ENCODE results near the gene LSM10. TPM values are rescaled to one million over a fixed set of nuclear protein-coding genes. Genes with fewer than 3 reads are reported as not detected.

LSM10 gene
- total RNA-seq, 1 experiment from 2014 or later, result 13.8 TPM

- DNase-seq (ENCODE audit: low spot score), result no peak
These were observed 10.8 kb upstream of the LSM10 start for GRCh38 chr1:36408479-36408878.

DNA sequence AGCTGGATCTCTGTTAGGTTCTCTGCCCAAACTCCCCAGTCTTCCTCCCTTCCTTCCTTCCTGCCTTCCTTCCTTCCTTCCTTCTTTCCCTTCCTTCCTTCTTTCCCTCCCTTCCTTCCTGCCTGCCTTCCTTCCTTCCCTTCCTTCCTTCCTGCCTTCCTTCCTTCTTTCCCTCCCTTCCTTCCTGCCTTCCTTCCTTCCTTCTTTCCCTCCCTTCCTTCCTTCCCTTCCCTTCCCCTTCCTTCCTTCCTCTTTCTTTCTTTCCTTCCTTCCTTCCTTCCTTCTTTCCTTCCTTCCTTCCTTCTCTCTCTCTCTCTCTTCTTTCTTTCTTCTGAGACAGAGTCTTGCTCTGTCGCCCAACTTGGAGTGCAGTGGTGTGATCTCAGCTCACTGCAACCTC, 8.7 kb upstream of the LSM10 start:
- no peak for DNase-seq (ENCODE audit: low spot score)

- no peak for DNase-seq (ENCODE audit: low spot score)
These were observed 4.8 kb upstream of the LSM10 start for GRCh38 chr1:36402504-36402890.

GRCh38 chr1:36401602-36402503, 4.1 kb upstream of the LSM10 start:
- DNase-seq (ENCODE audit: low spot score), result no peak

DNA sequence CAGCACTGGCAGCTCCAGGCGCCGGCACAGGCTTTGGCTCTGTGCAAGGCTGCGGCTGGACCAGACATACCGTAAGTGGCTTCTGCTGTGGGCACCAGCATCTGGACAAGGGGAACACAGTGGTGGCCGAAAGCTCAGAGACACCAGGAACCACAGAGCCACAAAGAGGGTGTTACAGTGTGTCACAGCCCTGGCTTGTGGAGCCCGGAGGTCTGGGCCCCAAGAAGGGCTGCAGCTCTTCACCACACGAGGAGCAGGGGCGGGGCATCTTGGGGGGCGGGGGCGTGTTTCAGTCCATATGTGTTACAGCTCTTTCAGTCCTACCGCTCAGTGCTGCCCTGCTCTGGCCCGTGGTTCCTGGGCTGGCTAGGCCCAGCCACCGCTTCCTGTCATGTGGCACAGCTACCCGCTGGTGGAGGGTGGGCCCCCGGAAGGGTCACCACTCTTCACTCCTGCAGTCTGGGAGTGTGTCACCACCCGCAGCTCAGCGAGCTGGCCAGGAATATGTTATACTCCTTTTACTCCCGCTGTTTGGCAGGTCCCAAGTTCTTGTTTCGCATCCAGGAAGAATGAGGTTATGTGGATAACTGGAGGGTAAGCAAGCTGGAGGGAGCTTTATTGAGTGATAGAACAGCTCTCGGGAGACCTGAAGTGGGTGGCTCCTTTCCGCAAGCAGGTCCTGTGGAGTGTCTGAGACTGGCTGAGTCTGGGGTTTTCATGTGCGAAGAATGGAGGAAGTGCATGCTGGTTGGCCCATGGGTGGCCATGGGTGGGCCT, 3.3 kb upstream of the LSM10 start:
- DNase-seq (ENCODE audit: low spot score), result peak; percentile 90

DNA sequence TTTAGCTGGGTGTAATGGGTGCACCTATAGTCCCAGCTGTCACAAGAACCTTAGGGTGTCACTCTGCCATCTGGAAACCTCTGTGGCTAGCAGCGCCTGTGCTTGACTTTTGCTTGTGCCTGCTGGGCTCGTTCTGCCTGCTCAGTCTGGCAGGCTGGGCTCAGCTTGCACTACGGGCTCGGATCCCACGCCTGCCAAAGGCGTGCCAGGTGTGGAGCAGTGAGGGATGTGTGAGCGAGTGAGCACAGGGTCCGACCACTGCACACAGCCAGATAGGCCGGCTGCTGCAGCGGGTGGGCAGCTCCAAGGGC, 2.8 kb upstream of the LSM10 start:
- DNase-seq (ENCODE audit: low spot score), result no peak

DNA sequence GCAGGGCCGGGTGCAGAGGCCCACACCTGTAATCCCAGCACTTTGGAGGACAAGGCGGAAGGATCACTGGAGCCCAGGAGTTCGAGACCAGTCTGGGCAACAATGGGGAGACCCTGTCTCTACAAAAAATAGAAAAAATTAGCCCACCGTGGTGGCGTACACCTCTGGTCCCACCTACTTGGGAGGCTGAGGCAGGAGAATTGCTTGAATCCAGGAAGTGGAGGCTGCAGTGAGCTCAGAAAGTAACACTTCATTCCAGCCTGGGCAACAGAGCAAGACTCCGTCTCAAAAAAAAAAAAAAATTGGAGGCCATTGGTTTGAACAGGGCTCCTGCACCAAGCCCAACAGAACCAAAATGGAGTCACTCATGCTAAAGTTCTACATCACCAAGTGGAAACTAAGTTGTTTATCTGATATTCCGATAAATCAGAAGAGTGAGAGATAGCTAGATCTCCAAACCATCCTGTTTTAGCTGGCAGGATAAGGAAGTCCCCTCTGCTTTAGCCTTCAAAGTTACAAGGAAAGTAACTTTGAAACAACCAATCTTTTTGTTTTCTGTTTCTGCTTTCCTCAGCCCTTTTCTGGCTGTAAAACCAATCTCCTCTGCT, 766 bp upstream of the LSM10 start:
- DNase-seq (ENCODE audit: low spot score), result no peak

DNA sequence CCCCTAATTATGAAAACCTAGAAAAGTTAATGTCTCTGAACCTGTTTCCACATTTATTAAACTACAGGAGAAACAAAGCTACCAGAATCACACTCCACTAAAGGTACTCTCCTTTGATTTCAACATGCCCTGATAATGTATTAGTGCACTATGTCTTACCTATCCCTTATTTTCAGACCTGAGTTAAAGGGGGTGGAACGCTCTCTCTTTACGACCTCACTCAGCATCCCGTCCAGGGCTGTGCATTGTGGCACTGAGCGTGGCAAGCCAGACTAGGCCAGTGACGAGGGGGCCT, 678 bp downstream of the LSM10 start:
- DNase-seq (ENCODE audit: low spot score), result no peak

GRCh38 chr1:36396359-36396758, 1.3 kb downstream of the LSM10 start:
- no peak for DNase-seq (ENCODE audit: low spot score)

- DNase-seq (ENCODE audit: low spot score), result no peak
These were observed 4.0 kb downstream of the LSM10 start for GRCh38 chr1:36393686-36394085.

DNA sequence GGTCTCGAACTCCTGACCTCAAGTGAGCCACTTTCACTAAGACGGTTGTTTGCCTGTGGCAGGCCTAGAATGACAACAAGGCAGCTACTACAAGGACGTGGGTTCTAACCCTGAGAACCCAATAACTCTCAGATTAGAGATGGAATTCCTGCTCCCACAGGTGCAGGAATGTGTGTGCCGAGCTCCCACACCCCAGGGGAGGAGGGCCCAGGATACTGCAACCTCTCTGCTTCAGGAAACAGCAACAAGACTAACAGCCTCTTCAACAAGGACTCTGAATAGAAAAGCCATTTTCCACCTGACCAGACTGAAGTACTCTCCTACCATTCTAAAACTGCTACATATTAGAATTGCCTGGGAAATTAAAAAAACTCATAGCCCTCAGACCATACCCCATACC, 4.9 kb downstream of the LSM10 start:
- DNase-seq (ENCODE audit: low spot score), result no peak

- DNase-seq (ENCODE audit: low spot score), result no peak
These were observed 6.4 kb downstream of the LSM10 start for GRCh38 chr1:36391271-36391670.

- DNase-seq (ENCODE audit: low spot score), result no peak
These were observed 7.3 kb downstream of the LSM10 start for GRCh38 chr1:36390411-36390810.

GRCh38 chr1:36389999-36390398, 7.7 kb downstream of the LSM10 start:
- DNase-seq (ENCODE audit: low spot score), result no peak

DNA sequence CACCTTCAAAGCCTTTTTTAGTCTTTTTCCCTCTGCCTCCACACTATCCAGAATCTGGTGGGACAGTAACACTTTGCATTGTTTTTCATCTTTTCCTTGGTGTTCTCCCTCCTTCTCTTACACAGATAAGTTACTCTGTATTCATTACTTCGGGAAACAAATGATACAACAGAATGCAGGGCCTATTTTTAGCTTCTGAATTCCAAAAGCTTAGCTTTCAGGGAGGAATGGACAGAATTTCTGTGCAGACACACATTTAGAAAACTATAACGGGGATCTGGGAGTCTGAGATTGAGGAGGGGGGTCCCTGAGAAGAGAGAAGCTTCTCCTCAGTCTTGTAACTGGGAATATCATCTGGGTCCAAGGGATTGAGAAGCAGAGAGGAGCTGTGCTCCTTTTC, 8.4 kb downstream of the LSM10 start:
- no peak for DNase-seq (ENCODE audit: low spot score)

GRCh38 chr1:36387141-36387949, 10.4 kb downstream of the LSM10 start:
- DNase-seq (ENCODE audit: low spot score), result no peak

DNA sequence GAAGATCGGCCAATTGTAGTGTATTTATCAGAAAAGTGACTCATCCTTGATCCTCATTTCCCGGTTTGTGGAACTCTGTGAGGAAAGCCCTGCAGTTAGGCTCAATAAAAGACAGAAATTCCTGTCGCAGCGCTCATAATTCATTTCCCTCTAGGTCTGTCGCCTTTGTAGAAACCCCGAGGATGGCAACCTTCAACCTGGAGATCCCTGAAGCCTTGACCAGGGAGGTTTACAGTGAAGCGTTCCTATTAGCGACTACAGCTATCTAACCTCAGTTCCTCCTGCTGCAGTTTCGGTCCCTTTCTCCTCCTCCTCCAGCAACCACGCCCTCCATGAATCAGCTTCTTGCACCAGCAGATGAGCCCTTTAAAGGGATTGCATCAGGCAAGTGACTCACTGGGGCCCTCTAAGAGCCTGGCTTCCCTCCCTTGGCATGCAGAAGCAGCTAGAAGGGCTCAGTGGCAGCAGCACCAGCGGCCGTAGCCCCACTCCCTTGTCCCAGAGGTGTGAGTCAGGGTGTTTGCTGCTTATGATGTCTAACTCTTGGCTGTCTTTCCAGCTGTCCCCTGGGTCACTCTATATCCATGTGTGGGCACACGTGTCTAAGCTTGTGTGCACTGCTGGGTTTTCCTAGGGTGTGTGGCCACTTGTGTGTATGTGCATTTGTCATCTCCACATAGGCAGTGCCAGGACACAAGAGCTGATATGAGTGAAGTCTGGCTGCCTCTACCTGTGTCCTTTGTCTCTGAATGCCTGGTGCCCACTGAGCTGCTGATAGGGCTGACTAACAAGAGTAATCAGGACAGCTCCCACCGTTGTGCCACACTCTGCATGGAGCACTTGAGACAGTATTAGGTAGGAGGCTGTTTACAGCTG, 11.2 kb downstream of the LSM10 start:
- DNase-seq (ENCODE audit: low spot score), result peak; percentile 95

DNA sequence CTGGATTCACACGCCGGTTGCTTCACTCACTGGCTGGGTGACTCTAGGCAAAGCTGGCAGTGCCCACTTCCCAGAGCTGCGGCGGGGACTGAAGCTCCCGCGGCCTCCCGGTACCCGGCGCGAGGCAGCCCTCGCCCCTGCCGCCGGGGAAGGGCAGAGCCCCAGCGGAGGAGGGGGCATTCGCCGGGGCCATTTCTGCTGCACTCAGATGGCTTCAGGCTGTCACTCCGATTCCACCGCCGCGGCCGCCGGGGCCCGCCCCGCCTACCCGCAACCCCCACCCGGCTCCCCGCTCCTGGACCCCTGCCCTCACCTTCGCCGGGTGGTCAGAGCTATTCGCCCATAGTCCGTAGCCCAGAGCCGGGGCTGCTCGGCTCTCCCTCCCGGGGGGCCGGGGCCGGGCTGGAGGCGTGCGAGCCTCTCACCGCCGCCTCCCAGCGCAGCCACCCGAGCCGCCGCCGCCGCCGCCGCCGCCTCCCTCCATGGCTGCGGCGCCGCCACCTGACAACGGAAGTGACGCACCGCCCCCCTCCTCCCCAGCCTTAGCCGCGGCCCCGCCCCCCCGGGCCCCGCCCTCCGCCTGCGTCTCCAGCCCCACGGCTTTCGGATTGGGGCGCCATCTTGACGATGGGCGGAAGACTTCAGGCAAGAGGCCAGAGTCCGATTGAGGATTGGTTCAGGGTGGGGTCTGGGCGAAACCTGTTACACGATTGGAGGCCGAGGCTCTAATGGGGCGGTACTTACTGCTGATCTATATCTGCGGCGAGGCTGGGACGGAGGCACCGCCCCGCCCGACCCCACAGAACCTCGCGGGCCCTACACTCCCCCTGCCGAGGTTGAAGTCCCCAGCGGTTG, 12.1 kb downstream of the LSM10 start, which contains the start of gene STK40:
Gene STK40 (minus strand): TSS at position 515 of the 855 bp plus-strand sequence. CDS start 24,592 bp downstream, outside the sequence.
- peak; percentile 98 for DNase-seq (ENCODE audit: low spot score)

DNA sequence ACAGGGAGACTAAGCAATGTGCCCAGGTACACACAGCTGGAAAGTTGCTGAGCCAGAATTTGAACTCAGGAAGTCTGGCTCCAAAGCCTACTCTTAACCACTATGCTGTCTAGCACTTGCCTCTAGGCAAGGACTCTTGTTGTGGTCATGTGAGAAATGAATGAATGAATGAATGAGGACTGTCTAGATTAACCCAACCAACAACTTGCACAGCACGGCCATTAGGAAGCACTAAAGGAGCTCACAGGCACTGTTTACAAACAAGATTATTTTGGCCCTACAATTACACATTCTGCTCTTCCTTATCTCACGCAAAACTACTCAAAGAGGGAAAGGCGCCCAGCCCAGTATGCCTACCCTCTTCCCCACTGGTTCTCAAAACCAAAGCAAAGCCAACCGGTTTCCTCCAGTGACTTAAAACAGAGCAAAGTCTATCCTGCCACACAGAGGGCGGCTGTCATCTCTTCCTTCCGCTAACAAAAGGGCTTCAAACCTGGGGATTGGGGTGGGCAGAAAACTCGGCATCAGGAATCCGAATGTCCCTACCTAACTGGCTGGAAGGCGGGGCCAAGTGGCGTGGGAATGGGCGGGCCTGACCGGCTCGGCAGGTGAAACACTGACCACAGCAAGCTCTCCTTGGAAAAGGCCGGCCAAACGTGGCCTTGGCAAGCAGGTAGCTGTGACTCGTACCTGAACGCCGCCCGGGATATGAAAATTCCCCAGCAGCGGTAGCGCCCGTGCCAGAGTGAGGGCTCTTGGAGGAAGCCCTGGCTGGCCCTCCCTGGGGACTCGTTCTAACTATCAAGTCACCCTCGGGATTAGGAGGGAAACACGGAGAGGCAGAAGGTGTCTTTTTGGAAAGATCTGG, 12.9 kb downstream of the LSM10 start:
- peak; percentile 91 for DNase-seq (ENCODE audit: low spot score)
